ENCODE measurements around the gene TAOK2.
A peak's percentile ranks its signal among the peaks of the same experiment; 100 is the strongest.
"Not testable (repeated sequence)": the region's sequence is repeated elsewhere in the genome, so short reads cannot be mapped to it uniquely, and the experiment has no call there.

The TAOK2 gene

GRCh38 chr16:30003670-30004423 lies 30.2 kb downstream of the TAOK2 start:
- no peak for DNase-seq (ENCODE audit: low spot score)

- no peak for DNase-seq (ENCODE audit: low spot score)
Observed at GRCh38 chr16:30004424-30004776, 30.7 kb downstream of the TAOK2 start.

- no peak for DNase-seq (ENCODE audit: low spot score)
Observed at GRCh38 chr16:30004811-30005242, 31.2 kb downstream of the TAOK2 start.

GRCh38 chr16:30005341-30006094 lies 31.9 kb downstream of the TAOK2 start:
- DNase-seq (ENCODE audit: low spot score): no peak

- DNase-seq (ENCODE audit: low spot score): no peak
Observed at GRCh38 chr16:30006095-30006473, 32.4 kb downstream of the TAOK2 start.

GRCh38 chr16:30006659-30007377 lies 33.1 kb downstream of the TAOK2 start:
- DNase-seq (ENCODE audit: low spot score): no peak

GRCh38 chr16:30007378-30007895 lies 33.8 kb downstream of the TAOK2 start:
- no peak for DNase-seq (ENCODE audit: low spot score)

GRCh38 chr16:30009085-30009862 lies 35.6 kb downstream of the TAOK2 start:
- DNase-seq (ENCODE audit: low spot score): no peak

GRCh38 chr16:30009990-30010843 lies 36.5 kb downstream of the TAOK2 start:
- no peak for DNase-seq (ENCODE audit: low spot score)

GRCh38 chr16:30010844-30011713 lies 37.4 kb downstream of the TAOK2 start, which contains the start of gene DOC2A:
DOC2A (minus strand) TSS chr16:30011027; CDS start chr16:30010222, 805 bp downstream.
- DNase-seq (ENCODE audit: low spot score): peak; percentile 61

- peak; percentile 58 for DNase-seq (ENCODE audit: low spot score)
Observed at GRCh38 chr16:30011714-30012504, 38.2 kb downstream of the TAOK2 start.

GRCh38 chr16:30012598-30012997 lies 38.9 kb downstream of the TAOK2 start:
- DNase-seq (ENCODE audit: low spot score): peak; percentile 46

- DNase-seq (ENCODE audit: low spot score): not testable (repeated sequence)
Observed at GRCh38 chr16:30015450-30015849, 41.8 kb downstream of the TAOK2 start.

- DNase-seq (ENCODE audit: low spot score): no peak
Observed at GRCh38 chr16:30016555-30017276, 43.0 kb downstream of the TAOK2 start.

- no peak for DNase-seq (ENCODE audit: low spot score)
Observed at GRCh38 chr16:30017277-30017656, 43.6 kb downstream of the TAOK2 start.

- not testable (repeated sequence) for DNase-seq (ENCODE audit: low spot score)
Observed at GRCh38 chr16:30017937-30018336, 44.3 kb downstream of the TAOK2 start.

- DNase-seq (ENCODE audit: low spot score): no peak
Observed at GRCh38 chr16:30018731-30019158, 45.1 kb downstream of the TAOK2 start.

GRCh38 chr16:30022887-30023286 lies 49.2 kb downstream of the TAOK2 start, which contains the start of gene C16orf92:
C16orf92 (plus strand) TSS chr16:30023198; CDS start chr16:30023341, 143 bp downstream.
- DNase-seq (ENCODE audit: low spot score): no peak

Measured in left forelimb (tissue), 1 donor.